GM23338 (cell line): Measurements from ENCODE around the gene RNFT2. TPM values are rescaled to one million over a fixed set of nuclear protein-coding genes. Genes with fewer than 3 reads are reported as not detected.

Experiments
- ATAC-seq: fragments of 200-7000 bp; cut with Tn5 transposase; 3 replicates; pipeline ENCODE4 v1.9.1; 2020
- DNase-seq: peaks from one replicate; pipeline ENCODE4 v3.0.0-alpha.2; 2015; ENCODE audit warnings: low spot score
- H2AFZ ChIP-seq: fragments of 200-600 bp; sonication (generic); 2 replicates; pipeline ENCODE4 v1.8.0; 2016; ENCODE audit warnings: antibody characterized with exemption, mild to moderate bottlenecking, moderate library complexity
- H3F3A ChIP-seq: fragments of 200-600 bp; sonication (generic); replicated peaks from 2 replicates; pipeline ENCODE4 v1.8.0; 2017; ENCODE audit warnings: antibody characterized with exemption, mixed run types, low read depth
- H3K27ac ChIP-seq: fragments of 200-600 bp; sonication (generic); 2 replicates; pipeline ENCODE4 v1.6.1; 2016; ENCODE audit warnings: low read depth
- H3K27me3 ChIP-seq: fragments of 200-600 bp; sonication (generic); 2 replicates; pipeline ENCODE4 v1.8.0; 2016; ENCODE audit warnings: mild to moderate bottlenecking, mixed run types, moderate library complexity; ENCODE audit not compliant: insufficient read depth
- H3K36me3 ChIP-seq: fragments of 200-600 bp; sonication (generic); 2 replicates; pipeline ENCODE4 v1.8.0; 2016; ENCODE audit warnings: mild to moderate bottlenecking; ENCODE audit not compliant: insufficient read depth
- H3K4me1 ChIP-seq: fragments of 200-600 bp; sonication (generic); 2 replicates; pipeline ENCODE4 v1.8.0; 2016; ENCODE audit warnings: mild to moderate bottlenecking, moderate library complexity; ENCODE audit not compliant: insufficient read depth
- H3K4me2 ChIP-seq: fragments of 200-600 bp; sonication (generic); 2 replicates; pipeline ENCODE4 v1.7.1; 2017; ENCODE audit warnings: mixed run types
- H3K4me3 ChIP-seq: fragments of 200-600 bp; sonication (generic); 2 replicates; pipeline ENCODE4 v1.6.1; 2016; ENCODE audit warnings: mixed run types
- H3K79me2 ChIP-seq: fragments of 200-600 bp; sonication (generic); replicated peaks from 2 replicates; pipeline ENCODE4 v1.8.0; 2017; ENCODE audit warnings: mild to moderate bottlenecking; ENCODE audit not compliant: insufficient read depth
- H3K9me2 ChIP-seq: fragments of 200-600 bp; sonication (generic); 2 replicates; pipeline ENCODE4 v1.8.0; 2017; ENCODE audit not compliant: insufficient read depth
- H4K20me1 ChIP-seq: fragments of 200-600 bp; sonication (generic); replicated peaks from 2 replicates; pipeline ENCODE4 v1.8.0; 2017; ENCODE audit warnings: mild to moderate bottlenecking; ENCODE audit not compliant: insufficient read depth
- H3K27ac Mint-ChIP-seq: 2 replicates; pipeline ENCODE4 v1.8.0; 2020; ENCODE audit warnings: inconsistent platforms, mild to moderate bottlenecking, moderate library complexity, mixed read lengths
- H3K27me3 Mint-ChIP-seq: 3 replicates; pipeline ENCODE4 v1.8.0; 2022; ENCODE audit warnings: low read depth, mild to moderate bottlenecking, moderate library complexity, mixed read lengths, inconsistent platforms; ENCODE audit not compliant: insufficient read depth, poor library complexity
- H3K36me3 Mint-ChIP-seq: 3 replicates; pipeline ENCODE4 v1.8.0; 2021; ENCODE audit warnings: low read depth, mild to moderate bottlenecking, inconsistent platforms, moderate library complexity, mixed read lengths
- H3K4me1 Mint-ChIP-seq: 3 replicates; pipeline ENCODE4 v1.8.0; 2020; ENCODE audit warnings: mild to moderate bottlenecking, inconsistent platforms, mixed read lengths
- H3K4me3 Mint-ChIP-seq: 3 replicates; pipeline ENCODE4 v1.8.0; 2021; ENCODE audit warnings: moderate library complexity, mild to moderate bottlenecking, inconsistent platforms, mixed read lengths
- H3K9me3 Mint-ChIP-seq: 3 replicates; pipeline ENCODE4 v1.8.0; 2020; ENCODE audit warnings: moderate library complexity, mild to moderate bottlenecking, inconsistent platforms, mixed read lengths
- CTCF ChIP-seq, 2 experiments: fragments of 200-600 bp in 1 of 2; sonication (generic) in 1 of 2; conservative IDR thresholded peaks; 2 replicates each; pipeline versions ENCODE4 v1.5.1 to v1.6.1; 2016 to 2017; ENCODE audit warnings: antibody characterized with exemption in 2 of 2, low read depth in 2 of 2, mild to moderate bottlenecking in 2 of 2, moderate library complexity in 1 of 2
- ETS1 ChIP-seq: IDR thresholded peaks from 2 replicates; pipeline ENCODE4 v1.6.1; 2016; ENCODE audit warnings: antibody characterized with exemption
- EZH2 ChIP-seq: fragments of 200-600 bp; sonication (generic); IDR thresholded peaks from one replicate; pipeline ENCODE4 v1.8.0; 2017; ENCODE audit warnings: antibody characterized with exemption, mild to moderate bottlenecking, low read depth; ENCODE audit not compliant: unreplicated experiment
- JUNB ChIP-seq: IDR thresholded peaks from one replicate; pipeline ENCODE4 v1.6.1; 2016; ENCODE audit warnings: antibody characterized with exemption; ENCODE audit not compliant: unreplicated experiment
- NANOG ChIP-seq: IDR thresholded peaks from 2 replicates; pipeline ENCODE4 v1.6.1; 2016; ENCODE audit warnings: antibody characterized with exemption, borderline replicate concordance
- POLR2AphosphoS5 ChIP-seq: IDR thresholded peaks from 2 replicates; pipeline ENCODE4 v1.6.1; 2016; ENCODE audit warnings: antibody characterized with exemption, low read depth
- STAT1 ChIP-seq: IDR thresholded peaks from one replicate; pipeline ENCODE4 v1.6.1; 2016; ENCODE audit warnings: antibody characterized with exemption; ENCODE audit not compliant: unreplicated experiment
- ZNF114 ChIP-seq: fragments of 250-450 bp; sonication (Bioruptor Pico); IDR thresholded peaks from 2 replicates; pipeline ENCODE4 v1.5.0; 2020; ENCODE audit warnings: mild to moderate bottlenecking, moderate library complexity
- ZNF331 ChIP-seq: fragments of 250-450 bp; sonication (Bioruptor Pico); IDR thresholded peaks from 2 replicates; pipeline ENCODE4 v1.5.0; 2020; ENCODE audit warnings: low read depth, mild to moderate bottlenecking, moderate library complexity
- polyA plus RNA-seq: library from polyadenylated mRNA; unstranded; fragments of >200 nt; fragmentation: Nextera tagmentation; extraction: Ambion mirVana; gene quantifications from 2 replicates; pipeline ENCODE4 v1.2.1, GENCODE V29; 2016
- total RNA-seq: library from RNA; depleted of rRNA; stranded (reverse); fragments of >200 nt; shearing (Covaris generic); gene quantifications from 2 replicates; pipeline ENCODE4 v1.2.3, GENCODE V29; 2014
- TF ChIP-seq, protein P1 (sequence below): fragments of 250-450 bp; sonication (Bioruptor Pico); IDR thresholded peaks from 2 replicates; pipeline ENCODE4 v1.5.0; 2020; ENCODE audit warnings: mild to moderate bottlenecking, moderate library complexity

The RNFT2 gene
- total and polyA plus RNA-seq, 2 experiments from 2014 or later: 19.3 to 22.9 TPM

DNA sequence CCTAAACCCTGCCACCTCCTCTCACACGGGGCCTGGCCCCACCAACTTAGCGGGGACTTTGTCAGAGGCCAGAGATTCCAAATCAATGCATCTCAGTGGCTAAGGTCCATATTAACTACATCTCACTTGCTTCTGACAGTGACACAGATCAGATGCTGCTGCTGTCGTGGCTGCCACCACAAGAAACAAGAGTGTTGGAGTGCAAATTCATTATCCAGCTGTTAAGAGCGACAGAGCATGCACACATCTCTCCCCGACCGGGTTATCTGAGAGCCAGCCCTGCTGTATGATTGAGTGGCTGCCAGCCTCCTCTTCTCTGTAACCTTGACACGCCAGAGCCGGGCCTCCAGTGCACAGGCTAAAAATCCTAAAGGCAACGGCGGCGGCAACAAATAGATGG is 40.4 kb upstream of the RNFT2 start (continued):
- TF ChIP-seq, protein P1, sequence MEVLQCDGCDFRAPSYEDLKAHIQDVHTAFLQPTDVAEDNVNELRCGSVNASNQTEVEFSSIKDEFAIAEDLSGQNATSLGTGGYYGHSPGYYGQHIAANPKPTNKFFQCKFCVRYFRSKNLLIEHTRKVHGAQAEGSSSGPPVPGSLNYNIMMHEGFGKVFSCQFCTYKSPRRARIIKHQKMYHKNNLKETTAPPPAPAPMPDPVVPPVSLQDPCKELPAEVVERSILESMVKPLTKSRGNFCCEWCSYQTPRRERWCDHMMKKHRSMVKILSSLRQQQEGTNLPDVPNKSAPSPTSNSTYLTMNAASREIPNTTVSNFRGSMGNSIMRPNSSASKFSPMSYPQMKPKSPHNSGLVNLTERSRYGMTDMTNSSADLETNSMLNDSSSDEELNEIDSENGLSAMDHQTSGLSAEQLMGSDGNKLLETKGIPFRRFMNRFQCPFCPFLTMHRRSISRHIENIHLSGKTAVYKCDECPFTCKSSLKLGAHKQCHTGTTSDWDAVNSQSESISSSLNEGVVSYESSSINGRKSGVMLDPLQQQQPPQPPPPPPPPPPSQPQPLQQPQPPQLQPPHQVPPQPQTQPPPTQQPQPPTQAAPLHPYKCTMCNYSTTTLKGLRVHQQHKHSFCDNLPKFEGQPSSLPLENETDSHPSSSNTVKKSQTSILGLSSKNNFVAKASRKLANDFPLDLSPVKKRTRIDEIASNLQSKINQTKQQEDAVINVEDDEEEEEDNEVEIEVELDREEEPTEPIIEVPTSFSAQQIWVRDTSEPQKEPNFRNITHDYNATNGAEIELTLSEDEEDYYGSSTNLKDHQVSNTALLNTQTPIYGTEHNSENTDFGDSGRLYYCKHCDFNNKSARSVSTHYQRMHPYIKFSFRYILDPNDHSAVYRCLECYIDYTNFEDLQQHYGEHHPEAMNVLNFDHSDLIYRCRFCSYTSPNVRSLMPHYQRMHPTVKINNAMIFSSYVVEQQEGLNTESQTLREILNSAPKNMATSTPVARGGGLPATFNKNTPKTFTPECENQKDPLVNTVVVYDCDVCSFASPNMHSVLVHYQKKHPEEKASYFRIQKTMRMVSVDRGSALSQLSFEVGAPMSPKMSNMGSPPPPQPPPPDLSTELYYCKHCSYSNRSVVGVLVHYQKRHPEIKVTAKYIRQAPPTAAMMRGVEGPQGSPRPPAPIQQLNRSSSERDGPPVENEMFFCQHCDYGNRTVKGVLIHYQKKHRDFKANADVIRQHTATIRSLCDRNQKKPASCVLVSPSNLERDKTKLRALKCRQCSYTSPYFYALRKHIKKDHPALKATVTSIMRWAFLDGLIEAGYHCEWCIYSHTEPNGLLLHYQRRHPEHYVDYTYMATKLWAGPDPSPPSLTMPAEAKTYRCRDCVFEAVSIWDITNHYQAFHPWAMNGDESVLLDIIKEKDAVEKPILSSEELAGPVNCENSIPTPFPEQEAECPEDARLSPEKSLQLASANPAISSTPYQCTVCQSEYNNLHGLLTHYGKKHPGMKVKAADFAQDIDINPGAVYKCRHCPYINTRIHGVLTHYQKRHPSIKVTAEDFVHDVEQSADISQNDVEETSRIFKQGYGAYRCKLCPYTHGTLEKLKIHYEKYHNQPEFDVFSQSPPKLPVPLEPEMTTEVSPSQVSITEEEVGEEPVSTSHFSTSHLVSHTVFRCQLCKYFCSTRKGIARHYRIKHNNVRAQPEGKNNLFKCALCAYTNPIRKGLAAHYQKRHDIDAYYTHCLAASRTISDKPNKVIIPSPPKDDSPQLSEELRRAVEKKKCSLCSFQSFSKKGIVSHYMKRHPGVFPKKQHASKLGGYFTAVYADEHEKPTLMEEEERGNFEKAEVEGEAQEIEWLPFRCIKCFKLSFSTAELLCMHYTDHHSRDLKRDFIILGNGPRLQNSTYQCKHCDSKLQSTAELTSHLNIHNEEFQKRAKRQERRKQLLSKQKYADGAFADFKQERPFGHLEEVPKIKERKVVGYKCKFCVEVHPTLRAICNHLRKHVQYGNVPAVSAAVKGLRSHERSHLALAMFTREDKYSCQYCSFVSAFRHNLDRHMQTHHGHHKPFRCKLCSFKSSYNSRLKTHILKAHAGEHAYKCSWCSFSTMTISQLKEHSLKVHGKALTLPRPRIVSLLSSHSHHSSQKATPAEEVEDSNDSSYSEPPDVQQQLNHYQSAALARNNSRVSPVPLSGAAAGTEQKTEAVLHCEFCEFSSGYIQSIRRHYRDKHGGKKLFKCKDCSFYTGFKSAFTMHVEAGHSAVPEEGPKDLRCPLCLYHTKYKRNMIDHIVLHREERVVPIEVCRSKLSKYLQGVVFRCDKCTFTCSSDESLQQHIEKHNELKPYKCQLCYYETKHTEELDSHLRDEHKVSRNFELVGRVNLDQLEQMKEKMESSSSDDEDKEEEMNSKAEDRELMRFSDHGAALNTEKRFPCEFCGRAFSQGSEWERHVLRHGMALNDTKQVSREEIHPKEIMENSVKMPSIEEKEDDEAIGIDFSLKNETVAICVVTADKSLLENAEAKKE: no peak
- no peak for TF ChIP-seq STAT1
- no peak for TF ChIP-seq ZNF331
- no peak for TF ChIP-seq POLR2AphosphoS5
- TF ChIP-seq CTCF (conservative IDR thresholded peaks at IDR 0.05; ENCODE audit: low read depth in 2 of 2): no peak
- no peak for TF ChIP-seq ETS1

DNA sequence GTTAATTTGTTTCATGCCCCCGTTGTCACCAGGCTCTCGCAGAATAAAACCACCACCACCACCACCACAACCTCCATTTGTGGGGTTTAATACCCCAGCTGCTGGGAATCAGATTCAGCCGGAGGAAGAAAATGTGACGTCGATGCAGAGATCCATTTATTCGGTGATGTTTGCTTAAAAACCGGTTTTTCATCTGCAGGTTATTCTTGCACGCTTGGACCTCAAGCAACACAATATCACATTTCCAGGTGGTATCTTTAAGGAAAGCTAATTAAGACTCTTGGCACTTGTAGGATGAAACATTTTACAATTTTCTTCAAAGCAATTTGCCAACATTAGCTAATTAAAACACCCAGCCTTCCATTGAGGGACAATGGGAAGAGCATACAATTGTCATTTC is 40.0 kb upstream of the RNFT2 start:
- Mint-ChIP-seq H3K27ac (no peak overlapping the region), H3K4me3 (no peak overlapping the region), H3K36me3 (no peaks in the 10 kb centered on the region), H3K4me1 (peaks cover 21% of the 10 kb centered on the region), H3K27me3 (peaks cover 22% of the 10 kb centered on the region), H3K9me3 (peaks cover 4% of the 10 kb centered on the region; the same call in 1 of the 3 replicates)
- H3K79me2 ChIP-seq: no peaks in the 10 kb centered on the region
- no peak for DNase-seq
- no peak for ATAC-seq
- no peak overlapping the region for H3K4me2 ChIP-seq
- peaks cover 15% of the 10 kb centered on the region for H3K4me1 ChIP-seq
- H3K27ac ChIP-seq: no peak overlapping the region
- H3K27me3 ChIP-seq: peaks cover 6% of the 10 kb centered on the region
- H3K9me2 ChIP-seq: no peaks in the 10 kb centered on the region
- no peaks in the 10 kb centered on the region; the same call in 1 of the 2 replicates for H3F3A ChIP-seq
- no peak overlapping the region for H3K4me3 ChIP-seq
- no peaks in the 10 kb centered on the region; the same call in 1 of the 2 replicates for H3K36me3 ChIP-seq
- H2AFZ ChIP-seq: no peak overlapping the region
- no peaks in the 10 kb centered on the region for H4K20me1 ChIP-seq
- TF ChIP-seq EZH2 (no peak), CTCF (conservative IDR thresholded peaks at IDR 0.05; ENCODE audit: low read depth in 2 of 2) (no peak), ZNF331 (no peak), ETS1 (no peak), JUNB (no peak), NANOG (no peak), ZNF114 (no peak)
